ENCODE measurements around the gene PLCB4.

Gene PLCB4

DNA sequence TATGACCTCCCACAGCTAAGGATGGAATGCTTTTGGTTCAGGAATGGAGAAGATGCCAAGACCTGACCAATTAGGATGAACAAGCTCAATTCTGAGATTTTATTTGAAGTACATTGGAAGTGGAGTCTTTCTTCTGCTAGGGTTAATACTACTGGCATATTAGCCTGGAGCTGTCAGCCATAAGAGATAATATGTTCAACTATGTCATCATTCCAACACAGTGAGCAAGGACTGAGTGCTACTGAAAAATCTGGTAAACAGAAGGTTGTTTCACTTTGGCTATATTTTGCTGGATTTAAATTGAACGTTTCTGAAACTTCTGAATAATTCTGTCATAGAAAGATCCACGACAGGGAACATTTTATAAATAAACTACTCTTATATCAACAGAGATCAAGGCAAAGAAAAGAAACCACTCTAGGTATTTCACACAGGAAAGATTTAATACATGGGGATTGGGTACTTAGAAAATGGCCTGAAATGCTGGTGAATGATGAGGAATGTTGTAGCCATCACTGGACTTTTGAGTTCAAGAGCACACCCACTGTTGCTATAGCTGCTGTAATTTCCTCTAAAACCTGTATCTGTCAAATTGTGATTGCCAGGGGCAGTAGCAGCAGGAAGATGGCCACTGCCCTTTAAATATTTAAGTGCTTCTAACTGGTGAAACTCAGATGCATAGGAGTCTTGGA lies 200.5 kb downstream of the PLCB4 start:
- no peak for DNase-seq (ENCODE audit: low read depth in 2 of 2)

- DNase-seq (ENCODE audit: low read depth in 2 of 2), result no peak
These were observed 201.9 kb downstream of the PLCB4 start for GRCh38 chr20:9270831-9271230.

GRCh38 chr20:9276966-9277468 lies 208.1 kb downstream of the PLCB4 start:
- no peak for DNase-seq (ENCODE audit: low read depth in 2 of 2)

GRCh38 chr20:9279918-9280401 lies 211.1 kb downstream of the PLCB4 start:
- DNase-seq (ENCODE audit: low read depth in 2 of 2), result no peak

DNA sequence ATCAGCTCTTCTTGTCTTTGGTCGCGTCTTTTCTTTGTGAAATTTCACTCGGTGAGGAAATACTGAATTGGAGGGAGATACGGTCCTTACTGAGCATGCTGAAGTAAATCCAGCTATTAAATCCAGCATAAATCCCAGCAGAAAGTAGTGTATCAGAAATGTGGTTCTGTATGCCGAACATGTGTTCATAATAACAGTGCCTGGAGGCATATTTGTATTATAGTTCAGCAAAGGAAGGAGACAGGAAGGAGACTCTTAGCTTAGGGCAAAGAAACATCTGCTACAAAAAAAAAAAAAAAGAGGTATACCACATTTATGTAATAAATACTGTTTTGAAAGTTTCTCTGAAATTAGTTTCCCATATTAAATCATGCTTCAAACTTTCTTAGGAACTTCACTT lies 211.8 kb downstream of the PLCB4 start:
- DNase-seq (ENCODE audit: low read depth in 2 of 2), result no peak

DNA sequence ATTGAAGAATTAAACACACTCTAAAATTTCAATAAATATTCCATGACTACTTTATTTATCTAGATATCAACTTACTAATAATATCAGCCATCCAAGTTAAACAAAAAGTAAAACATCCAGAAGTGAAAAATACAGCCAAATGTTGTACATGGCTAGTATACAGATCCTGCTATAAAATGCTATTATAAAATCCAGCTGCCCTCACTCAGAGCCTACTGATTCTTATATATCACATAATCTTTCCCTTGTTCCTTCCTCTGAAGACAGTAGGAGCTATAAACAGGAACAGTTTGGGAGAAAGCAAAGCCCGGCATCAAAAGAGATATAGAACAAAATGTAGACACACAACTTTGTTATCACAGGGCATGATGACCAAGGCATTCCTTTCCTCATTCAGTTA lies 212.9 kb downstream of the PLCB4 start:
- DNase-seq (ENCODE audit: low read depth in 2 of 2), result no peak

DNA sequence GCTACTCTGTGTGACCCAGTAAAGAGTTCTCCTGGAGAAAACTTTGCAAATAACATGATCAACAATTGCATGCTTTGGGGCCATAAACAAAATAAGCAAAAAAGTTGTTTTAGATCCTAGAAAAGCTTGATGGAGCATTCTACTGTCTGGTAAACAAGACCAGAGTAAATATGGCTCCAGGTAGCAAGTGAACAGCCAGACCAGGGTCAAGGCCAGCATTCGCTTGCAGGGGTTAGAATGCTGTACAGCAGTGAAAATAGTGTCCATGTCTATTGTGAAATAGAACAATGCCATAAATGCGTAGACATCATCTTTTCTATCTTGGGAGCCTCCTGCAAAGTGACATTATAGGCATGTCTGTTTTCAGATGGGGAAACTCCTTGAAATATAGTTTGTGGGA lies 216.7 kb downstream of the PLCB4 start:
- DNase-seq (ENCODE audit: low read depth in 2 of 2), result no peak

- no peak for DNase-seq (ENCODE audit: low read depth in 2 of 2)
These were observed 217.9 kb downstream of the PLCB4 start for GRCh38 chr20:9286501-9287461.

DNA sequence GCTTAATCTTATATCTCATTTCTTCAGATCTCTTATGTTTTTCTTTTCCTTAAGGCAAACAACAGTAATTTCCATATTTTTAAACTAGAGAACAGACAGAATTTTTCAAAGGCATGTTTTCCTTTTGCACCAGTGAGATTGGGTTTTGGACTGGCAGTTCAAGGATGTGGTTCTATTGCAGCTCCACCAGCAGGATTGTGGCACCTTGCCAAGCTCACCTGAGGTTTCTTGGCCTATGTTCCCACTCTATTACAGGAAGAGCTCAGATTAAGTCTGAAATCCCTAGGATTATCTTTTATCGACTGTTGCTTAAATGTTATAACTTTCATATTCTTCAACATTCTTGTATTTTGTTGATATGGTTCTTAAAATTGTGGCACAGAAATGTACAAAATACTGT lies 218.9 kb downstream of the PLCB4 start:
- DNase-seq (ENCODE audit: low read depth in 2 of 2), result no peak

- DNase-seq (ENCODE audit: low read depth in 2 of 2), result no peak
These were observed 221.4 kb downstream of the PLCB4 start for GRCh38 chr20:9290331-9290730.

DNA sequence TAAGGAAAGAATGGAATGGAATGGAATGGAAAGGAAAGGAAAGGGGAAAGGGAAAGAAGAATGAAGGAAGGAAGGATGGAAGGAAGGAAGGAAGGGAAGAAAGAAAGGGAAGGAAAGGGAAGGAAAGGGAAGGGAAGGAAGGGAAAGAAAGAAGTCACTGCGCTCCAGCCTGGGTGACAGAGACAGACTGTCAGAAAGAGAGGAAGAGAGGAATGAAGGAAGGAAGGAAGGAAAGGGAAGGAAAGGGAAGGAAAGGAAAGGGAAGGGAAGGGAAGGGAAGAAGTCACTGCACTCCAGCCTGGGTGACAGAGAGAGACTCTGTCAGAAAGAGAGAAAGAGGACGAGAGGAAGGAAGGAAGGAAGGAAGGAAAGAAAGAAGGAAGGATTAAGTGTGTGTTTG lies 224.3 kb downstream of the PLCB4 start:
- no peak for DNase-seq (ENCODE audit: low read depth in 2 of 2)

DNA sequence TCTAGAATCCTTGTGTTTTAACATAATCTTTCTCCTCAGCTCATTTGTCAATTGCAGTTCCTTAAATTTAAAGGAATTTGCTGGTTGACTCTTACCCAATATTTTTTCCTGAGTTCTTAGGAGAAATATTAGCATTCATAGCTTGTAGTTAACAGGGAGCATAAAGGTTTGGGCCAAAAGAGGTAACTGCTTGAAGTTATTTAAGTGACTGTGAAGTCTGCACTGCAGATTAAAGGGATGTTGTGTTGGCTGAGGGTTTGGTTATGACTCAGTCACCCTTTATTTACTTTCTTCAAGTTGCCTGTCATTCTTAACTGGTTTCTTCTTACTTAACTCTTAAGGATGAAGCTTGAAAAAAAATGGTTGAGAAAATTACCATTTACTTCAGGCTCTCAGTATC lies 225.2 kb downstream of the PLCB4 start:
- DNase-seq (ENCODE audit: low read depth in 2 of 2), result no peak

- no peak for DNase-seq (ENCODE audit: low read depth in 2 of 2)
These were observed 230.0 kb downstream of the PLCB4 start for GRCh38 chr20:9298906-9299305.

GRCh38 chr20:9300080-9300479 lies 231.2 kb downstream of the PLCB4 start:
- DNase-seq (ENCODE audit: low read depth in 2 of 2), result no peak

- no peak for DNase-seq (ENCODE audit: low read depth in 2 of 2)
These were observed 231.6 kb downstream of the PLCB4 start for GRCh38 chr20:9300534-9300933.

DNA sequence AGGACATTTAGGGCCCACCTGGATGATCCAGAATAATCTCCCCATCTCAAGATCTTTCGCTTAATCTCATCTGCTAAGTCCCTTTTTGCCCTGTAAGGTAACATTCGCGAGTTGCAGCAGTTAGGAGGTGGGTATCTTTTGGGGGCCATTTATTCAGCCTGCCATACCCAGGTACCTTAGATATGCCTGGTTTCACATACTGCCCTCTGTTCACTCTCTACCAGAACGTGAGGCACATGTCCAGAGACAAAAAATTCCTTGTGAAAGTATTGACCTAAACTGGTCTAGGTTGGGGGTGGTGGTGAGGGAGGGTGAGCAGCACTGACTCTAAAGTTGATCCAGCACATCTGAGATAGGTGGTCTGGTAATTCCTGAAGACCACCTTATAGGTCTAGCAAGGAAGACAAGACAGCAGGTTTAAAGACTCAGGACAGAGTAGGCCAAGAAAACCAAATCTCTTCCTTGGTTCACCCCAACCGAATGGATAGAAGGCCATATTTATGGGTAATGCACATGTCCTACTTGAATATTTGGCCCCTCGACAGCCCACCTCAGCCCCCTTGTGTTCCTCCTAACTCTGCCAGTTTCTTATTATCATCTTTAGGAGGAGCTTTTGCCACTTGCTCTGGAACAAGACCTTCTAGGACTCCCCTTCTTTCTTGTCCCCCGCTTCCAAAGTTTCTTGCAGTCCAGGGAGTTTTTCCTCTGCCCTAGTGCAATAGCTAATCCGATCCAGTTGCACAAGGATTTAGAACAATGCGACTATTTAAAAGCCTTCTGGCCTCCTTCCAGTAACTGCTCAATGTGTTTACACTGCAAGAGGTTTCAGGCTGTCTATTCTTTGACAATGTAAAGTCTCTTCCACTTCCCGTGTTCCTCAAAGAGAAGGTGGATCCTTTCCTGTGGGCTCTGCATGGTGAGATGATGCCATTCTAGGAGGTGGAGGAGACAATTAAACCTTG lies 232.5 kb downstream of the PLCB4 start:
- no peak for DNase-seq (ENCODE audit: low read depth in 2 of 2)

- DNase-seq (ENCODE audit: low read depth in 2 of 2), result no peak
These were observed 233.2 kb downstream of the PLCB4 start for GRCh38 chr20:9302091-9302462.

DNA sequence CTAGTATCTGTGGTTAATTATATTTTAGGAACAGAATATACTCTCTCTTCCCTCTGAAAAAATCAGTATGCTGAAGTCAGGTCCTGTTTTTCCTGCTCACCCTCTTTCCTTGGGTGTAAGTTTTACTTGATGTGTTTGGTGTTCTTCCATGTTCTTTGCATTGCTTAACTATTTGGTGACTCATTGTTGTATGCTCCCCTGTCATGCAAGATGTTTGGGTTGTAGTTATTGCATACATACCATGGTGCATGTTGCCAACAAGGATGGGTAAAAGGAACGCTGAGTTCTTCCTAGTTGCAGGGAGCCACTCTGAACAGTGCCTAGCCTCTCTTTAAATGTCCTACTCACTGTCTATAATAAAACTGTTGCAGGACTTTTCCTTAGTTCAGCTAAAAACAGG lies 237.6 kb downstream of the PLCB4 start:
- DNase-seq (ENCODE audit: low read depth in 2 of 2), result no peak

DNA sequence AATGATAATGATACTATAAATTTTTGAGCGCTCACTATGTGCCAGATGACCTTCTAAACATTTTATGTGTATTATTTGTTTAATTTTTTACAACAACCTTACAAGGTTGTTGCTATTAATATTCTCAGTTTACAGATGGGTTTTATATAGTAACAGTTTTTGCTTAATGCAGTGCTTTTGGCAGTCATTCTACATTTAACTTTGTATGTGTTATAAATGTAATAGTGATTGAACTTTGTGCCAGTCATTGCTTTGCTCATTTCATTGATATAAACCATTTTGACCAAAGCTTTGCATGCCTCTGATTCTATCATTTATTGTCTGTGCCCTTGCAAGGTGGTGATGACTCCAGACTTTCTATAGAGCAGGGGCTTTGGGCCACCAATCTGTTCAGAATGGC lies 239.2 kb downstream of the PLCB4 start:
- DNase-seq (ENCODE audit: low read depth in 2 of 2), result no peak

DNA sequence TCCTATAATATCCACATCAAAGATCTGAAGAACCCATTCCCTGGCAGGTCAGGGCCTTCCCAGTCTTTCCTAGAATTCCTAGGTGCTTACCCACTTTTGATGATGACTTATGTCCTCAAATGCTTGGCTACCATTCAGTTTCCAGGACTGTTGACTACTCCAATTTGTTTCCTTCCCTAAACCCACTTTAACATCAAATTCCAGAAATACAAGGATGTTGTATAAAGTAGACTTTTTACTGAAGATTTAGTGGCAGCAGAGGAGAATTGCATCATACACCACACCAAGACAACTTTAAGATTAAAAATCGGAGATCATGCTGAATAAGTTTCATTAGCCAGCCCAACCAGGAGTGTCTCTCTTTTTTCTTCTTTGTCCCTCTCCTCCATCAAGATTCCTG lies 242.2 kb downstream of the PLCB4 start:
- no peak for DNase-seq (ENCODE audit: low read depth in 2 of 2)

GRCh38 chr20:9319687-9320384 lies 250.9 kb downstream of the PLCB4 start:
- no peak for DNase-seq (ENCODE audit: low read depth in 2 of 2)

All from stimulated activated CD4-positive, alpha-beta T cell treated with anti-CD3 and anti-CD28 coated beads, Interleukin-1b, Interleukin-23, amount 100 ng/mL, for 4 hours (primary cell).